HG03558 (cell line): Measurements from ENCODE around the gene TERC.
"Not testable (repeated sequence)": the region's sequence is repeated elsewhere in the genome, so short reads cannot be mapped to it uniquely, and the experiment has no call there.

Experiments used
- ATAC-seq: cut with Tn5 transposase; IDR thresholded peaks from one replicate; pipeline ENCODE4 v1.9.1; 2021; ENCODE audit warnings: moderate number of reproducible peaks; ENCODE audit not compliant: unreplicated experiment; ENCODE audit errors: extremely low read depth

The TERC gene

DNA sequence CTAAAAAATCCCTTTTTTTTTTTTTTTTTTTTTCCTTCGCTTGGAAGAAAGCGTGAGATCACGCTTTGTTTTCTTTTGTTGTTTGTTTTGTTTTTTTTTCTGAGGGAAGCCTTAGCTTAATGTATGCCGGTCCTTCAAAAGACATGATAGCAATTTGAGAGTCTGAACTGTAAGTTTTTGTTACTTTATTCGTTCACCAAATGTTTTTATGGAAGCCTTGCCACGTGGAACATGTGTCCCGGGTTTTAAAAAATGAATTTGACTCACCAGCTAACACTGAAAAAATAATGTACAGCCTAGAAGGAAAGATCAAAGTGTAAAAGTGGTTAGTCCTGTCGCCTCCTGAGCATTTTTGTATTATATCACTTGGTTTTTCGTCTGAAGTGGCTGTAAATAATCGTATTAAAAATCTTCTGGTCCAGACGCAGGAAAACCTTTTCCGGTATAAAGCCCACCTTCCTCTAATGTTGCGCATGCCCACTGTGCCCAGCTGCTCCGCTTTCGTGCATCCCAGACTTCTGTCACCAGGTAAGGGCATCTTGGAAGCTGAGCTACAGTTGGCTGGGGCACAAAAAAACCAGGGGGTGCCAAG is 7.5 kb upstream of the TERC start:
- ATAC-seq: peak; percentile 5

DNA sequence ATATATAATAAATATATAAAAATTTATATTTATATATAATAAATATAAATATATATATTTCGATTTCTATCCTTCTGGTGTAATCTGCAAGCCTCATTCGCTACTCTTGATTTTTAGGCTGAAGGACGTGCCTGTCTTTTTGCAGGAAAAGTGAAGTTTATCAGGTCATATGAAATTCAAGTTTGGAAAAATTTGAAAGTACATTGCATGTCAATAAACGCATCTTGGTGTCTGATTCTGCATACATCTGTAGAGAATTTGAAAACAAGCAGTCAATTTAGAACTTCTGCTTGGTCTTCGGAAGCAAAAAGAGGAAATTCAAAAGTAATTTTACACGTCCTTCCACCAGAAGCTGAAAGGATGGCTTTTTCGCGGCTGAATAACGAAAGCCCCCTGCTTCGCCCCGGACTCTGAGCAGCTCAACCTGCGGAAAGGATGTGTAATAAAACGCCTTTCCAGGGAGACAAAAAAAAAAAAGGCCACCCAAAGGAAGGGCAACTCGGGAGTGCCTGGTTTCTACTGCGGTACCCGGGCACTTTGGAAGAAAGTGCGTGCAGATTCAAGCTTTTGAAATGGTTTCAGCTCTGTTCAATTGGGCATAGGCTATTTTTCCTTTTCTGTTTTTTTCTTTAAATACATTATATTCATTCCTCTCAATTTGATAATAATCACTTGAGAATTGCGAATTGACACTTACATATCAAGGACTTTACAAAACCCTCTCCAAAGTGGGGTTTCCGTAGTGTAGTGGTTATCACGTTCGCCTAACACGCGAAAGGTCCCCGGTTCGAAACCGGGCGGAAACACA is 6.8 kb upstream of the TERC start:
- ATAC-seq: peak; percentile 14

DNA sequence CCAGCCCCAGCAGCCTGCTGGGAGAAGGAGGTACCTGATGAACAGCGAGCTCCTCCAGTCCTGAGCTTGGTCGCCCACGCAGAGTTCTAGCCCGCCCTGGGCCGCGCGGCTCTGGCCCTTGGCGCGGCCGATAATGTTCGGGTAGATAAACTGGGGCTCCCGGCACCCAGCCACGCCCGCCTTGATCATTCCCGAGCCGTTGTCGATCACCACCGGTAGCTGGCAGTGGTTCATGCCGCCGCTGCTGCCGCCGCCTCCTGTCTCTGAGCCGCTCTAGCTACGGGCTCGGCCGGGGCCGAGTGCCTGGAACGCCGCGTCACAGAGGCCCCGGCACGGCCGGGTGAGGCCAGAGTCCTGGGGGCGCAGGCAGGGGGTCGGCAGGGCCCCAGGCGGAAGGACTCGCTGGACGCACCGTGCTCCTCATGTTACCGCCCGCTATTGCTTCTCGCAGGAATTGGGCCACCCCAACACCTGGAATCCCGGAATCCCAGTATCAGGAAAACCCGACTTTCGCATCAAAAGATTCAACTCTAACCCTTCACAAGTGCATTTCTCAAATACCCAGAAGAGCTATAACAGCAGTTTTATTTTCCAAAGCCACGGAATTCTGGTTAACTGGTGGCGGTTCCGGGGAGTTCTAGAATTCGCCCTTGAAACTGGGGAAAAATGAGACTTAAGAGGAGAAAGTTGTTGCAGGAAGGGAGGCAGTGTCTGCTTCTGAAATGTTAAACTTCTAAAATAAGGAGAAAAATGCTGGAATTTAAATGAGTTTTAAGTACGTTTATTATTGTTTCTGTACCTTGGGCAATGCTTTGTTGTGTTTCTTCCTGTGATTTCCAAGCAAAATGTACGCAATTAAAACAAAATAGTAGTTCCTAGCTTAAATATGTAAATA is 4.7 kb upstream of the TERC start, which contains the start of gene ACTRT3:
Gene ACTRT3 (minus strand): TSS at position 275 of the 895 bp plus-strand sequence. CDS start 41 bp downstream, at position 234.
- no peak for ATAC-seq

DNA sequence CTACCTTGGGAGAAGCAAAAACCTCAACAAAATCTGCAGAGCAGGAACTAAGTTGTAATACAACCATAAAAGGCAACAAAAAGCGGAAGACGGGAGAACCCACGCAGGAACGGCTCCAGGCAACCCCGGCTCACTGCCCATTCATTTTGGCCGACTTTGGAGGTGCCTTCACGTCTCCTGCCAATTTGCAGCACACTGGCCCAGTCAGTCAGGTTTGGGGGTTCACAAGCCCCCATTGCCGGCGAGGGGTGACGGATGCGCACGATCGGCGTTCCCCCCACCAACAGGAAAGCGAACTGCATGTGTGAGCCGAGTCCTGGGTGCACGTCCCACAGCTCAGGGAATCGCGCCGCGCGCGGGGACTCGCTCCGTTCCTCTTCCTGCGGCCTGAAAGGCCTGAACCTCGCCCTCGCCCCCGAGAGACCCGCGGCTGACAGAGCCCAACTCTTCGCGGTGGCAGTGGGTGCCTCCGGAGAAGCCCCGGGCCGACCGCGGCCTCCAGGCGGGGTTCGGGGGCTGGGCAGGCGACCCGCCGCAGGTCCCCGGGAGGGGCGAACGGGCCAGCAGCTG is 463 bp downstream of the TERC start:
- peak; percentile 22 for ATAC-seq

- ATAC-seq: no peak
Observed at GRCh38 chr3:169760479-169760878, 4.4 kb downstream of the TERC start.

GRCh38 chr3:169759256-169759655 is 5.6 kb downstream of the TERC start:
- peak; percentile 54 for ATAC-seq

- ATAC-seq: no peak
Observed at GRCh38 chr3:169758359-169758994, 6.4 kb downstream of the TERC start.

DNA sequence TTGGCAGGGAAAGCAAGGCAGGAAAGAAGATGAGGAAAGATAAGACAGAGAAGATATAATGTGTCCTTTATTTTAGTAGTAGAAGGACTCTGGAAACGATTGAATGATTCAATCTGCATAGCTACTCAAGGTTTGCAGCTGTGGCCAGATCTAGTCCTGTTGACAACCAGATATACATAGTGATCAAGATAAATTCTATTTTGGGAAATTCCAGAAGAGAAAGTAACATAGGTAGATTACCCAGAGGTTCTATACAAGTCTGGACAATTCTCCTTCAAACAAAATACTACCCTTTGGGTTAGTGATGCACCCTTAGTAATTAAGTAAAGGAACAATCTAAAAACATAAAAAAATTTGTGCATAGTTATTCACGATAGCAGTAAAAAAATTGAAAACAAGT is 9.4 kb downstream of the TERC start:
- ATAC-seq: no peak

DNA sequence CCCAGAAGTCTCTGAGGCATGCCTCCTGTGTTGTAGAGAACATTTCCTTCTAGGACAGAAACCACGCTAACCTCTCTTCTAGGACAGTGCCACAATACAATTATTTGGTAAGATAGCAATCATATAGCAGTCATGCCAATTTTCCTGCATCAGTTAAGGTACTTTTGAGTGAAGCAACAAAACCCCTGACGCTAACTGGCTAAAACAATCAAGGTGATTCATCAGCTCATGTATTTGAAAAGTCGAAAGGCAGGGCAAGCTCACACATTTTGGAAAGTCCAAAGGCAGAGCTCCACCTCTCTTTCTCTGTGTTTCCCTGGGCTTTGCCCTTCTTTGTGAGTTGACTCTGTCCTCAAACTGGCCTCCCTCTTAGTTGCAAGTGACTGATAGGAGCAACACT is 10.1 kb downstream of the TERC start:
- ATAC-seq: no peak

DNA sequence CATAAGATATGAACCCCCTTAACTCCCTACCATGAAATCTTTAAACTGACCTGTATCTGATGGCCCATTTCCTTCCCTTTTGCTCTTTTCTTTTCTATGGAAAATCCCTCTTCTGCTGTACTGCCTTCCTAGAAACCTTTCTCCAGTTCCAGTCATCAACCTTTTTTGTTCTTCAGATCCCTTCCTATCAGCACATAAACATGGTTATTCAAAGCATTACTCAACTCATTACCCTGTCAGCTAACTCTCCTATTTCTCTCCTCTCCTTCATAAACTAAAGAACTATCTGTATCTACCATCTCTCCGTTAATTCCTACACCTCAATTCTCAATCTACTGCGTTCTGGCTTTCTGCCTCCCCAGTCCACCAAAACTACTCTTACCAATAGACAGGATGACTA is 13.0 kb downstream of the TERC start:
- ATAC-seq: no peak

DNA sequence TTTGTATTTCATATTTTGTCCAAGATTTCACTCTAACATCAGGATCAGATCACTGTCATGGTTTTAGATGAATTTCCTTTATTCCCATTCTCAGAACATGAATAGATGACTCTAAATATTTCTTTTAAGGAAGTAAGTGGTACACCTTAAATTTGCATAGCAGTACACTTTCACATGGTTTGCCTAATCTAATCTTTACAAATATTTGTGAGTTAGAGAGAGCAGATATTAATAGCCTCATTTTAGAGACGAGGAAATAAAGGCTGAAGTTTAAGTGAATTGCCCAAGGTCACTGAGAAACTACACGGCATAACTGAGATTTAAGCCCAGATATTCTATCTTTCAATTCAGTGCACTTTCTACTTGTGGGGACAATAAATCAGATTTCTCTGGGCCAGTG is 14.2 kb downstream of the TERC start:
- ATAC-seq: no peak

DNA sequence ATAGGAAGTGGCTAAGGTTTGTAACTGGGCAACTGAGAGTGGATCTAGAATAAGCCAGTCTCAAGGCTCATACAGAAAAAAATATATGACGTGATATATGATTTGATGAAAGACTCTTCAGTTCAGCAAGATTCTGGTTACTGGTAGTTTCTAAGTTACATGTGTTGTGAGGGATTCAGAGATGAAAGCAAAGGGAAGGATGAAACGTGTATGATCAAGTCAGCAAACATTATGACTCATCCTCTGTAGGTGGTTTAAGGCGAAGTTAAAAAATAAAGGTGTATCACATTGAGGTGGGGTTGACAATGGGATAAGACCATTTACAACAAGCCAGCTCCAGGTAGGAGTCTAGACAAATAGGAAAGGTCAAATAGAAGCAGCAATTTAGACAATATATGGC is 16.2 kb downstream of the TERC start:
- ATAC-seq: no peak

DNA sequence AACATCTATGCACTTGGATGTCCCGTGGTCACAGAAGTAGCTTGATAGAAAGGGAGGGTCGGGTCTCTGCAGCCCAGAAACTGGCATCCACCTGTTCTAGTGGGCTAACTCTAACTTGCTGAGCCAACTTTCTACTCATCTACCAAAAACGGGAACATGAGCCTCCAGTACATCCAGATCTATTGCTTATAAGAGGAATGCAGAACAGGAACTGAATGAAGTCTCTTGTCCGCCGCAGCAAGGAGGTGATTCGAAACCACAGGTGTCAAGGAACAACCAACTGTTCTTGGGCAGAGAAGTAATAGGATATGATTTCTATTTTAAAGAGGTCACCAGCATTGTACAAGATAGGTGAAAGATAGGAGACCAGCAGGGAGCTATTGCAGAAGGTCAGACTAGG is 17.9 kb downstream of the TERC start:
- no peak for ATAC-seq

DNA sequence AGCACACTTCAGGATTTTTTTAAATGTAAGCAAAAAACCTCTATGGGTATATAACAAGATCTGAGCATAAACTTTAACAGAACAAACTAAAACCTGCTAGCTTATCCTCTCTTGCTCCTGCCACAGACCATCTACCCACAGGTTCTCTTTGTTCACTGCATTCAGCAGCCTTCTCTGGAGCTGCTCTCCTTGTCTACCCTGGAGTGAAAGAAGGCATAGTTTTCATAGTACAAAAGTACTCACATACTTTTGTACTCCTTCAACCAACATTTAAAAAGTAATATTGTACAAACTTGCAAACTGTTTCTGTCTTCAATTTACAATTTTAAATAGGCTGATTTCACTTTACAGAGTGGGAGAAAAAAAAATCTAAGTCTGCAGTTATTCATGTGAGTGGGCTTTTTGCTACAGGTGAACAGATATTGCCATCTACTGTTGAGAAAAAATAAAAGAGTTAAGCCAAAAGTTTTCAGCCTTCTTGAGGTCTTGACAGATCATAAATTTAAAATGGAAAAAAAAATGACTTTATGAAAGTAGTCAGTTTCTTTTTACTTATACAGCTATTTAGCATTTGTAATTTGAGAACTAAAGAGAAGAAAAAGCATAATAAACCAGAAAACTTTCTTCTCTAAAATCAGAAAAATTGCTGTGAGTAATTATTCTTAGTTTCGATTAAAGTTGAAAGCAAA is 20.4 kb downstream of the TERC start:
- ATAC-seq: no peak

- no peak for ATAC-seq
Observed at GRCh38 chr3:169739067-169739466, 25.8 kb downstream of the TERC start.

GRCh38 chr3:169731857-169732256 is 33.0 kb downstream of the TERC start:
- not testable (repeated sequence) for ATAC-seq

- ATAC-seq: no peak
Observed at GRCh38 chr3:169722724-169723123, 42.1 kb downstream of the TERC start.

- ATAC-seq: not testable (repeated sequence)
Observed at GRCh38 chr3:169718415-169718814, 46.4 kb downstream of the TERC start.
